T-helper 9 cell (primary cell): ENCODE data around the gene KRT33B.

Experiments used
- DNase-seq: peaks from one replicate; pipeline ENCODE4 v3.0.0-alpha.2; 2020

KRT33B gene

DNA sequence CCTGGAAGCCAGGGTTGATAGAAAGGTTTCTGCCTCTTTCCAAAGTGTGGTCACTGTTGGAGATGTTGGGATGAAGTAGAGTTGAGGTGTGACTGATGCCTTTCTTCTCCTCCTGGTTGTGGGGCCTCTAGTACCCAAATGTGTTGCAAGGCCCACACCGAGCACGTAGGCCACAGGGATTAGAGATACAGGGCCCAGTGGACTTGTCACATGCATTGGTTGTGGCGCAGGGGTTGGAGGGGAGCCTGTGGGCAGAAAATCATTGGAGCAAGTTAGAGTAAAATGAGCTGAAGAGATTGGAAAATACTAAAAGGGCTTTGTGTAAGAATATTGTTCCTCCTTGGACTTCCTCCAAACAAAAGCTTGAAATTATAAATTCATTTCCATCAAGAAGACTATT is 23.6 kb downstream of the KRT33B start:
- DNase-seq = no peak

DNA sequence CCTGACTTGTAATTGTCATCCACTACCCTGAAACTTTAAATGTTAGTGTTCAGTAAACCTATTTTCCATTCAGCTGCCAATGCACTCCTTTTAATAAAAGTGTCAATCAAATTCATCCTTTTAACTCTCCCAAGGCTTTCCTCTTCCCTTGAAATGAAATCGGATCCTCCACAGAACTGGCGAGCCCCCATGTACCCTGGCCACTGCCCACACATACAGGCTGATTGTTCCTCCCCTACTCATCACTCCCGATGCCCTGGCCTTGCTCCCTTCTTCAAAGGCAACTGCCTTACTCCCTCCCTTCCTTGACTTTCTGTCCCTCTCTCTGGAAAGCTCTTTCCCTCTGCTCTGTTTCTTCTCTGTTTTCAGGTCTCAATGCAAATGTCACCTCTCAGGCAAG is 26.6 kb downstream of the KRT33B start:
- no peak for DNase-seq

DNA sequence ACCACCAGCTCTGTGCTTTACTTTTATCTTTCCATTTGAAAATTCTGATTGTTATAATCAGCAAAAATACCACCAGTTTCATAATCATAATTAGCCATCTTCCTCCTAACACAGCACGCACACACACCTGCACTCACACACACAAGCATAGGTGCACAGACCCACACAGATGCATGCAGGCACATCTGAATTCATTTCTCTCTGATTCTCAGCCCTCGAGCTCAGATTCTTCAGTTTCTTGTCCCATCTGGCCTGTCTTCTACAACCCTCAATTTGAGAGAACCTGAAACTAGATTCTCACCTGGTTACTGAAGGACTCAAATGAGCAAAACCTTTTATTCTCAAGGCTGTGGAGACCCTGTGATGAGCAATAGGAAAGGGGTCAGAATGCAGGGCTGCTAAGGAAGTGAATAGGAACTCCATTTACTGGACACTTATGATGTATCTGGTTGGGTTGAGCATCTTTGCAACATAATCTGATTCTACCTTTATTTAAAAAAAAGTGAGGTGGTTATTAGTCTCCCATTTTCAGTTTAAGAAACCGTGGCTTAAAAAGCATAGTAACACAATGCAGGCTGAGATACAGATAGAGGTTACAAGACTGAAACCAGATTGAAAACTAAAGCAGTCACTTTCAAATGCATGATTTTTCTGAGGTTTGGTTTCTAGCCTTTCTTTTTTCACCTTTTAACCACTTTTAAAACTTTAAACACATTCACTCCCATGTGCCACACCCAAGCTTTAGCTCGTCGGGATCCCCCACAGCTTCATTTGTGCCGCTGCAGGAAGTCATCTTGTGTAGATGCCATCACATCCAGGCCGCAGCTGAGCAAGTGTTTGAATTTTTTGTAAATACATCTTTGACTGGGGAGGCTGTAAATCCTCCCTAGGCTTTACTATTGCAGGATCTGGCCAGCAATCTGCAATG is 28.4 kb downstream of the KRT33B start:
- peak; percentile 41 for DNase-seq

DNA sequence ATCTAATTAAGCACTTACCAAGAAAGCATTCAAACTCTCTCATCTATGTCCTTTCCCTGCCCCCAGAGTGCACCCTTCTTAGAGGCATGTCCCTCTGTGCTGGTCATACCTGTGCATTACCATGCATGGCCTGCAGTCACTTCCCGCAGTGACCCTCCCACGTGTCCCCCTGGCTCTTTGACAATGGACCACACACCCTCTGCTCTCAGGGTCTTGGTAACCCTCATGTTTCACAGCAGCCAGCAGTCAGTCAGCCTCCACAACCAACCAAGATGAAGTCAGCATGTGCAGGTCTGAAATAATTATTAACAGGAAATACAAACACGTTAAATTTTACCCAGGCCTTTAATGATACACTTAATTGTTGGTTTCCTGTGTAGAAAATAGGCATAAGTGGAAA is 29.1 kb downstream of the KRT33B start:
- no peak for DNase-seq

DNA sequence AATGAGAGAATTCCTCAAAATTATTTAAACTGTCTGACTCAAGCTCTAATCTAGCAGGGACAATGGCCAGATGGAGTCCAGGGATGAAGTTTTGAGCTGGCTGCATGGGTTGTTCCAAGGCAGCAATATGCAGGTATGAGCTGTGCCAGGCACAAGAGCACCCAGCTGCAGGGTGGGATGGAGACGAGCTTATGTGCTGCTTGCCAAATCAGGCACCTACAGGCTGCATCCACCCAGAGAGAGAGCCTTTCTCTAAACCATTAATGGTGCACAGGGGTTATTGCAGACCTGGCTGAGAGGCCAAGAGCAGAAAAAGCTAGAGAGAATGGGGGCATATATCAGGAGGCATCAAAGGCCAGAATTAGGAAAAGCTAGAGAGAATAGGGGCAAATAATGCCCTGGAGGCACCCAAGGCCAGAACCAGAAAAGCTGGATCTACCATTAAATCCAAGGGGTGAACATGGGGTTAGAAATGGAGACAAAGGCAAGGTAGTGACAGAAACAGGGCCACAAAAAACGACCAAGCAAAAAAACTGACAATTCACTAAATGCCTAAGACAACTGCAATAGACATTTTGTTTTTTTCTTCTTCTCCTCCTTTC is 29.9 kb downstream of the KRT33B start:
- no peak for DNase-seq

DNA sequence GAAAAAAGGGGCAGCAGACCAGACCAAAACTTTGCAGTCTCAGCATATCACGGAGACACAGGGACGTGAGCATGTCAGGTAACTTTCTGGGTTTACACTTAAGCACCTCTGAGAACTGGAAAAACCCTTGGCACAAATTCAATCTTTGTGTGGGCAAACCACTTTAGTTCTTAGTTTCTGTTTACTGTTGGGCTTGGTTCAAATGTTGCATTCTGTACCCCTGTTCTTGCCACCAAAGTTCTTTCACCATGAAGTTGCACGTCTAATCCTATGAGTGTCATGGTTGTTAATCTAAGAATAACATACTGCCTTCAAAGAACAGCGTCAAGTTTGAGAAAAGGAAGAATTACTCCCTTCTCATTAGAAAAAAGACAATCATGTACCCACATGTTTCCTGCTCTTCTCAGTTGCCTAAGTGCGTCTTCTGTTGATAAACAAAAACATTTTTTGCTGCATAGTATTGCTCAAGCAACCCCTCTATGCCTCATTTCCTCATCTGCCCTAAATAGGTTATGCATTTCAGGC is 30.6 kb downstream of the KRT33B start:
- peak; percentile 36 for DNase-seq

DNA sequence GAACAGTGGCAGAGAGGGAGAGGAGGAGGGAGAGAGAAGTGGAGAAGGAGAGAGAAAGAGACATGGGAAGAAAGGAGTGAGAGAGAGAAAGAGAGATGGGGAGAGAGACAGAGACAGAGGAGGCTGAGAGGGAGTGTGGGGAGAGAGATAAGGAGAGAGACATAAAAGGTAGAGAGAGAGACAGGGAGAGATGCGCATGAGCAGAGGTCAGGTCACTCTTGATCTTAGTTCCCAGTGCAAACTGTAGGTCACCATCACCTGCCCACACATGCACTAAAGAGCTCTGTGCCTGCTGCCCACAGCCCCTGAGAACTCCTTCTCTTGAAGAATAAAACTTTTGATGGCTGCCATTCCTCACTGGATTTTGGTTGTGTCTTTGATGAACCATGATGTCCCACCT is 33.9 kb downstream of the KRT33B start:
- DNase-seq = no peak

DNA sequence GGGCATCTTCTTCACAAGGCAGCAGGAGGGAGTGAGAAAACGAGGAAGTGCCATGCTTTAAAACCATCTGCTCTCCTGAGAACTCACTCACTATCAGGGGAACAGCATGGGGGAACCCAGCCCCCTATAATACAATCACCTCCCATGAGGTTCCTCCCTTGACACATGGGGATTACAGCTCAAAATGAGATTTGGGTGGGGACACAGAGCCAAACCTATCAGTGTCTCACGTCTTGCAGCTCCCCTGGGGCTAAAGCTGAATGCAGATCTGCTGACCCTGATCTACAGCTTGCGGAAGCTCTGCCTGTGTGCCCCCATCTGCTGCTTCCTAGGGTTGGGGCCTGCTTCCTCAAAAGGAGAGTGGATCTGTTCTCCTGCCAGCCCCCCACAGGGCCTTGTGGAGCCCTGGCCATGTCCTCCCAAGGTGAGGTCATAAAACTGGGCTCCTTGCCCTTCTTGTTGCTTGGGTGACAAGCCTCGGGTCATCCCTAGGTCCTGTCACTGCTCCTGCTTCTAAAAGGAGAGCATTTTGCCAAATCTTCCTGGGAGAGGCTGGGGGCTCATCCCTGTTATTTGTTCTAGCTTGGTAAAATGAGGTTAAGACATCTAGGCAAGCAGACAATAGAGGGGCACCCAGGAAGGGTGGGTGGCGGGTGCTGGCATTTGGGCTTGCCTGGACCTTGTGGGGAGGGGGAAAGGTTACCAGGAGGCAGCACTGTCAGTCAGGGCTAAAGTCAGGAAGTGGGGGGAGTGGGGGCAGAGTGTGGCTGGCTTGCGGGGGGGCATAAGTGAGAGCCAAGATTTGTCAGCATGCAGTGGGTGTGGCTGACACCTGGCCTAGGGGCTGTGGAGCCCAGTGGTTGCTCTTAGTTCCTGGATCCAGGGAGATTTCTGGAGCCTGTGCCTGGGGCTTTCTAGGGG is 35.0 kb downstream of the KRT33B start:
- DNase-seq = no peak

DNA sequence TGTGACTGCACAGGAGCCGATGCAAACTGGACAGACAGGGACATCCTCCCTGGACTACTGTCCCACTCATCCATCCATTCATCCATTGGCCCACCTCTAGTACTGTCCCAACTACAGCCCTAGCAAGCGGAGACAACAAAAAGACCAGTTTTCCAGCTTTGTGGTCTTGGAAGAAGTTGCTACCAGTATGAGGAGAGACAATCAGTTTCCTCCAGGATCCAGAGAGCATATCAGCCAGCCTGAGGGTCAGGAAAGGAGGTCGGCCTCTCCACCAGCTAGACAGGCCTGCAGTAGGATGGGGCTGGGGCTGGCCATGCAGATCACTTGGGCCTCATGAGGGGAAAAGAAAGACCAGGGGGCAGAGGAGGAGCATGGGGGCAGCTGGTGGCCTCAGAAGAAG is 35.8 kb downstream of the KRT33B start:
- no peak for DNase-seq

DNA sequence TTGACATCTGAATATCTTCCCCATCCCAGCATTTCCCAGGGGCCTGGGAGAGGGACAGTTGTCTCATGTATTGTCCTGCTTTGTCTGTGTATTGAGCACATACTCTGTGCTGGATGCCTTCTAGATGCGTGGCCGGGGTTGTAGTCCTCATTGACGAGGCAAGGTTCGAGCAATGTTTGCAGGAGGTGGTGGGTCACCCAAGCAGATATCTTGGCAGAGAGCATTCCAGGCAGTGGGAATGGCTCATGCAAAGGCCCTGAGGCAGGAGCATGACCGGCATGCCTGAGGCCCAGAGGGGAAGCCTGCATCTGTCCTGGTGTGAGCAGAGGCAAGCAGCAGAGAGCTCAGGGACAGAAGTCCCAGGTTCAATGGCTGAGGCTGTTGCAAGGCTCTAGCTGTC is 36.5 kb downstream of the KRT33B start:
- no peak for DNase-seq

DNA sequence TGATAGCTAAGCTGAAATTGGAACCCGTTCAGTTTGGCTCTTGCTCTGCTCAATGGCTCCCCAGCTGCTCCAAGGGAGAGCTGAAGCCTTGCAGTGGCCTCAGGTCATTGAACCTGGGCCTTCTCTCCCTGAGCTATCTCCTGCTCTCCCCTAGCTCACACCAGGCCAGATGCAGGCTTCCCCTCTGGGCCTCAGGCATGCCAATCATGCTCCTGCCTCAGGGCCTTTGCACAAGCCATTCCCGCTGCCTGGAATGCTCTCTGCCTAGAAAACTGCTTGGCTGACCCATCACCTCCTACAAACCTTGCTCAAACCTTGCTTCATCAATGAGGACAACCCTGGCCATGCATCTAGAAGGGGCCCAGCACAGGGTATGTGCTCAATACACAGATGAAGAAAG is 37.4 kb downstream of the KRT33B start:
- no peak for DNase-seq

DNA sequence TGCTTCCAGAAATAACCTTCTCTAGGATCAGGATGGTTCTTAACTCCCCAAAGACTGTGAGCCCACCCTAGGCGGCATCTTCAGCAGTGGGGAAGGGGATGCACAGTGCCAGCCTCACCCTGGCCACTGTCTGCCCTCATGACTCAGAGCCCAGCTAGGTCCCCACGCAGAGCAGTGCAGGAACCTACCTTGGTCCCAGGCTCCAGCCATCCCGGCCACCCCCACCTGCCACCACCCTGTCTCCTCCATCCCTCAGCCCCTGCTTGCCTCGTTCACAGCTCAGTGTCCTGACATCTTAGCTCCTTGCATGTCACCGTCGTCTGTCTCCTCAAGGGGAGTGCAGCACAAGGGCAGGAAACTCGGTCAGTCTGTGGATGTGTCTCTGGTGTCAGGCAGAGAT is 38.0 kb downstream of the KRT33B start:
- no peak for DNase-seq

DNA sequence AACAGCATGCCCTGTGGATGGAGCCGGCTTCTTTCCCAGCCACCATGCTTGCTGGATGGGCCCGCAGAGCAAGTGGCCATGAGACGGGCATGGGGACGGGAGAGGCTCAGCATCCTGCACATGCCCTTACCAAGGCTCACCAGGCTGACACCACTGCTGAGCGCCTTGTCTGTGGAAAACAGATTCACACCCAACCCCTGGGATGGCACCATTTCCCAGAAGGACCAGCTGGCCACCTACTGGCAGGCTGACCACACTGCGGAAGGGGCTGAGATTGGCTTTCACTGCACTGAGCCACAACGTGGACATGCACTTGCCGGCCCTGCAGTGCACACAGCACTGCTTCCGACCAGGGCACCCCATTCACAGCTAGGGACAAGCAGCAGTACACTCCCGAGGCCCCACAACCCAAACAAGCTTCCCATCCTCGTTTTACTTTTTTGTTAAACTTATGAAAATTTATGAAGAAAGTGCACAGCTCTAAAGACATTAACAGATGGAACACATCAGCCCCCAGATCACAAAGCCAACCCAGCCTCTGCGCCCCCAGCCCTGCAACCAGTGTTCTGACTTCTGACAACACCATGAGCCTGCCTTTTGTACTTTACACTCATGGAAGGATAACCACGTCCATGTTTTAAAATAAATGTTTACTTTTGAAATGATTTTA is 40.2 kb downstream of the KRT33B start:
- DNase-seq = no peak

DNA sequence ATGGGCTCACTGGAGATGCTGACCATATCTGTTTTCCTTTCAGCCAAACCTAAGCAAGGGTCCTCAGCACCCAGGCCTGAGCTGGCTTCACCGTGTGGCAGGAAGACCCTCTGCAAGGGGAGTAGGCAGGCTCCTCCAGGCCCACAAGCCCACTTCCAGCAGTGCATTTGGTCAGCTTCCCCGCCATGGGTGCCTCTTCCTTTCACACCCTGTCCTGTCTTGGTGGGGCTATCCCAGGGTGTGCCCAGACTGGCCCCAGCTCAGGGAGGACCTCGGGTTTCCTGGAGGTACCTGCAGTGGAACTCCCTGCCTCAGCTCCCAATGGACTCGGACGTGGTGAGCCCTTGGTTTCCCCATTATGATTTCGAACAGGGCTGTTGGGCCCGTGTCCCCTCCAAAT is 41.4 kb downstream of the KRT33B start:
- DNase-seq = no peak

DNA sequence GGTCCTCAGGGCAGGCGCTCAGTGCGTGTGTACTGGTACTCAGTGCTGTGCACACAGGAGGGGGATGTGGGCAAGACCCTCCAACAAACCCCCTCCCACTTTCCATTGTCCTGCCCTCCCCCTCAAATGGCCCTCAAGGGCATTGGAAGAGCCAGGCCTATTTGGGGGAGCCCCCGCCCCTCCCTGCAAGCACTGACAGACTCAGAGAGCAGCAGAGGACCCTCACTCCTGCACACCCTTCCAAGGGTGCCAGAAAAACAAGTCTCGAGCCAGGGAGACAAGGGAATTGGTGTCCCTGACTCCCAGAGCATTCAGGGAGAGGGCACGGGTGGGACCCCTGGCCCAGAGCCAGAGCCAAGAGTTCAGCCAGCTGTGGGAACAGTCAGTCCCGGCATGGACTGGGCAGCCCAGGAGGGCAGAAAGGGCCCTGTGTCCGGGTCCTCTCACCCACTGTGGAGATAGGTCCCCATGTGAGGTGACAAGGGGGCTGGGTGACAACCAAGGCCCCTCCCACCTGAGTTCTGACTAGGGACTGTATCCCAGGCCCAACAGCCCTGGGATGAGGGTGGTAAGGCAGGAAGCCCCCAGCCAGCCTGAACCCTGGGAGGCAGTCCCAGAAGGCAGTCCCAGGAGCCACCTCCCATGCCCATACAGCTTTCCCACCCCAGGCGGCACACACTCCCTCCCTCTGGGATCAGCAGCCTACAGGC is 42.0 kb downstream of the KRT33B start:
- DNase-seq = no peak

DNA sequence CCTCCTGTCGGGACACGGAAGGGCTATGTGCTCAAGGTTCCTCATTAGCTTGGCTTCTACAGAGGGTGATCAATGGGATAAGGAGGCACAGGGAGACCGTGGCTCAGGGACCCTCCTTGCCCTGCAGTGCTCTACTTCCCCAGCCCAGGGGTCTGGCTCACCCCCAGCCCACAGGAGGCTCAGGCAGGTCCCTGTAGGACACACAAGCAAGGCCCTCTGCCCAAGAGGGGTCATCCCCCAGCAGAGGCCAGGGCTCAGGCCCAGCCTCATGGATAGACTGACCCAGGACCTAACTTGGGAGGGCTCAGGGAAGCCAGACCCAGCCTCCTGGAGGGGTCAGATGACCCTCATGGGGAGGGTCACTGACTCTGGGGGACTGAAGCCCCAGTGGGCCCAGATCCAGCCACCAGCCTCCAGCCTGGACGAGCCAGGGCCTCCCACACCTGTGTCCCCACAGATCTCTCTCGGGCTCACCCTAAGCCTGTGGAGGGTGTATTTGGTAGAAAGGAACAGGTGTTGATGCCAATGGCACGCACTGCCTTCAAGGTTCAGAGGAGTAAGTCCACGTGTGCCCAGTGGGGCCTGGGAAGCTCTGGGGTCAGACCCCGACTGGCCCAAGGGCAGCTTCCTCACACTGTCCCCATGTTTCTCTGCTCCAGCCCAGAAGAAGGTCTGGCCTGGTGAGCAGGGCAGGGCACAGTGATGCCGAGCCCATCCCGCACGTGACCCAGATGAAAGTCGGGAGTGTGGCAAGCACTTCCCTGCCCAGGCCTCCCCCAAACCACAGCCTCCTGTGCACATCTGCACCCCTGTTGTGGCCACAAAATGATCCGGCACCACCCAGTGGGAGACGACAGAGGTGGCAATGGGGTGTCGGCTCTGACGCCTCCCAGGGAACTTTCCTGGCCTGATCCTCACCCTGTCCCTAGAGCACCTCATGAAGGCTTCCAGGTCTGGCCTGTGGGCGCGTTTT is 43.2 kb downstream of the KRT33B start:
- peak; percentile 42 for DNase-seq

DNA sequence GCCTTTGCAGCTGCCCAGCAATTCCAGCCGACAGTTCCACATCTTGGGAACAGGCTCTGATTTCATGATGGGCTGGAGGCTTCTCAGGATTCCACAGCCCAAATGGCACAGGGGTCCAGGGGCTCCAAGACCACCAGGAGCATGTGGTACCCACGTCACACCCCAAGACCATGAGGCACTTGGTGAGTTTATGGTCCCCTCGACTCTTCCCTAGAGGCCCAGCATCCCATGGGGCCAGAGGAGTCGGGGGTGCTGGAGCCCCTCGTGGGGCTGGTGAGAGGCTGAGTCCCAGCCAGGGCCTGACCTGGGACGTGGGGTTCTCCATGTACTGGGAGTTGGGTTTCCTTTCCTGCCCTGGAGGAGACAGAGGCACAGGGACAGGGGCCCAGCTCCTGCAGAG is 44.0 kb downstream of the KRT33B start:
- no peak for DNase-seq

DNA sequence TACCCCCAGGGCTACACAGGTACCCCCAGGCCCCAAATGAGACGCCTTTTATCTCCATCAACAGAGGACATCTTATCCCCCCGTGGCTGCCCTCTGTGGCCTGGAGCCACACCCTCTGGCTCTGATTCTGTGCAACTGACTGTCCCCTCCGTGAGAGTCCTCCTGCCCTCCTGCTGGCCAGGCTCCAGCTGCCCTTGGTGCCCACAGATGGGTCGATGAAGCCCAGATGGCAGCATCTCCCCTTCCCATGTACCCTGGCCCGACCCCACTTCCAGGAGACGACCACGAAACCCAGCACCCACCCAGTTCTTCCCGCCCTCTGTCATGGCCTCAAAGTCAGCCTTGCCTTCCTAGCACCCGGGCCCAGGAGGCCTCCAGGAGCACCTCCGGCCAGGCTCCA is 44.5 kb downstream of the KRT33B start:
- no peak for DNase-seq

DNA sequence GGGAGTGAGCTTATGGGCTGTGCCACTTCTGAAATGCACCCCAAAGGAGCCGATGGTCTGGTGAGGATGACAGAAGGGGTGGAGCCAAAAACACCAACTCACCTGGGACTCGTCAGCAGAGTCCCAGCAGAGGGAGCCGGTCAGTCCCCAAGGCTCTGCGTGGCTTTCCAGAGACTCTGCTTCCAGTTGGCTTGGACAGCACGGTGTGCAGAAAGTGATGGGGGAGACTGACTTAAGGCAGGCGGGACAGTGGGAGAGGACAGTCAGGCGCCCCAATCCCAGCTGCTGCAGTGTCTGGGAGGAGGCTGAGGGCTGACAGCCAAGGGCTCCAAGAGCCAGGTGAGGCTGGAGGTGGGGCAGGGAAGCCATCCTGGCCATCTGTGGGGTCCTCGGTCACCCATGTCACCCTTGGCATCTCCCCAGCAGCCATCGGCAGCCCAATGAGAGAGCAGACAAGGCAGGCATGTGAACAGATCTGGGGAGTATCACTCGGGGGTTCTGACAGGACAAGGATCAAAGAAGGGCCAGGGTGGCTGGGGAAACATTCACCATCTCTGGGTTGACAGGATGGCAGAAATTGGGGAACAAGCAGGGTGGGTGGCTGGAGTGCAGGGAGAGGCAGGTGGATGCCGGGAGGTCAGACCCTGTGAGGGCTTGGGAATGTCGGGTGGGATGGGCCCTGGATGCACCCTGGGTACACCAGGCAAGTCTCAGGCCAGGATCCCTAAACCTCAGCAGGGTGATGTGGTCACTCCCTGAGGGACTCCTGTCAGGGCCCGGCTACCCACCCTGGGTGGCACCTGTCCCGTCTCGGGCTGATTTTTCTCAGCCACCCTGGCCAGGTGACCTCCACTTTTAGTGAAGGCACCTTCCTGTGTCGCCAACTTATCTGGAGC is 45.2 kb downstream of the KRT33B start:
- no peak for DNase-seq
